Adipose tissue (tissue), 3 donors: ENCODE data around the gene PRKAG2. TPM values are rescaled to one million over a fixed set of nuclear protein-coding genes. Genes with fewer than 3 reads are reported as not detected.
A peak's percentile ranks its signal among the peaks of the same experiment; 100 is the strongest.
"Not testable (repeated sequence)": the region's sequence is repeated elsewhere in the genome, so short reads cannot be mapped to it uniquely, and the experiment has no call there.

Source experiments
- H3K27ac ChIP-seq: one replicate; pipeline ENCODE4 v1.5.1; 2013; ENCODE audit warnings: low read depth, low read length
- WGBS, 3 donors: extraction: QIAGEN DNeasy Blood & Tissue Kit; methylation state at CpG; one replicate each; pipeline ENCODE4 v1.1.7; 2013; 5-methylcytosine and 5-hydroxymethylcytosine counted together
- polyA plus RNA-seq, 3 donors: library from polyadenylated mRNA; stranded (reverse); fragments of 200-250 nt; gene quantifications; one replicate each; pipeline ENCODE4 v1.2.3, GENCODE V29; 2013
- donor health status: healthy with polysubstance abuse.
- donor health status: Bipolar disorder and iron deficiency.
- donor health status: healthy.

Gene PRKAG2
- polyA plus RNA-seq, 3 donors = 8.1 to 23.1 (median 22.2) TPM

- H3K27ac ChIP-seq = no peak overlapping the region
- 29 to 55% (median 53%) methylated on average over 10 of the region's 10 CpGs for WGBS, 3 donors
Measured at GRCh38 chr7:151552352-151553028, 324.4 kb downstream of the PRKAG2 start.

GRCh38 chr7:151551820-151552219 lies 325.1 kb downstream of the PRKAG2 start:
- H3K27ac ChIP-seq = no peak overlapping the region
- 80 to 85% (median 85%) methylated on average over 7 of the region's 7 CpGs for WGBS, 3 donors

DNA sequence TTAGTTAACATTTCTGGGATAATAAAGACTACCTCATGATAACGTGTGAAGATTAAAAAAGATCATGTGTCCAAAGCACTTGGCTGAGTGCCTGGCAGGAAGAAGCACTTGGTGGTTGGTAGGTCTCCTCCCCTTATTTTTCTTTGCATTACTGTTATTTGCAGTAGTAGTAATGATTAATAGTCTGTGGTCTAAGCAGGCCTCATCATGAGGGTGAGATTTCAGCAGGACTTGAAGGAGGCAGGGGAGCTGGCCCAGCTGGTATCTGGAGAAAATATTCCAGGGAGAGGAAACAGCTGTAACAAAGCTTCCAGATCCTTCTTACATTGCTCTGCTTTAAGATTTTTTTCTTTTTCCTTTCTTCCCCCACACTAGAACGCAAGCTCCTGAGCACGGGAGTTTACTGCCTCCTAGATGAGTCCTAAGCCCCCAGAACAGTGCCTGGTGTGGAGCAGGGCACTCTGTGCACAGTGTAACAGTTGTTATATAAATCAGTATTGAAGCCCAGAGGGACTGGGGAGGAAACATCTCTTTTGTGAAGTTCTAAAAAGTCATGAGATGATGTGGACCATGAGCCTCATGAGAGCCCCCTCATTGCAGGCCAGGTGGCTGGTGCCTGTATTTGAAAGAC lies 326.1 kb downstream of the PRKAG2 start:
- no peak overlapping the region for H3K27ac ChIP-seq
- 8 to 33% (median 16%) methylated on average over 3 of the region's 3 CpGs for WGBS, 3 donors

GRCh38 chr7:151549644-151550043 lies 327.3 kb downstream of the PRKAG2 start:
- WGBS, 3 donors = 94 to 97% (median 96%) methylated on average over 6 of the region's 6 CpGs
- no peak overlapping the region for H3K27ac ChIP-seq

DNA sequence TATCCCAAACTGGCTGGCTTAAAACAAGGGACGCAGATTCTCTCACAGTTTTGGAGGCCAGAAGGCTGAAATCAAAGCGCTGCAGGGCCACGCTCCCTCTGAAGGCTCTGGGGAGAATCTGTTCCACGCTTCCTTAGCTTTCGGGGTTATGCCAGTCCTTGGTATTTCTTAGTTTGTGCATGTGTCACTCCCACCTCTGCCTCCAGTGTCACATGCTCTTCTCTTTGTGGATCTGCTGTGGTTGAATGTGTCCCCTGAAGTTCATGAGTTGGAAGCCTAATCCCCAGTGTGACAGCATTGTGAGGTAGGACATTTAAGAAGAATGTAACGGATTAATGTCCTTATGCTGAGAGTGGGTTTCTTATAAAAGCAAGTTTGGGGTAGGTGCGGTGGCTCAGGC lies 327.8 kb downstream of the PRKAG2 start:
- 94 to 96% (median 94%) methylated on average over 7 of the region's 7 CpGs for WGBS, 3 donors
- no peak overlapping the region for H3K27ac ChIP-seq

GRCh38 chr7:151544183-151544582 lies 332.7 kb downstream of the PRKAG2 start:
- no peak overlapping the region for H3K27ac ChIP-seq

DNA sequence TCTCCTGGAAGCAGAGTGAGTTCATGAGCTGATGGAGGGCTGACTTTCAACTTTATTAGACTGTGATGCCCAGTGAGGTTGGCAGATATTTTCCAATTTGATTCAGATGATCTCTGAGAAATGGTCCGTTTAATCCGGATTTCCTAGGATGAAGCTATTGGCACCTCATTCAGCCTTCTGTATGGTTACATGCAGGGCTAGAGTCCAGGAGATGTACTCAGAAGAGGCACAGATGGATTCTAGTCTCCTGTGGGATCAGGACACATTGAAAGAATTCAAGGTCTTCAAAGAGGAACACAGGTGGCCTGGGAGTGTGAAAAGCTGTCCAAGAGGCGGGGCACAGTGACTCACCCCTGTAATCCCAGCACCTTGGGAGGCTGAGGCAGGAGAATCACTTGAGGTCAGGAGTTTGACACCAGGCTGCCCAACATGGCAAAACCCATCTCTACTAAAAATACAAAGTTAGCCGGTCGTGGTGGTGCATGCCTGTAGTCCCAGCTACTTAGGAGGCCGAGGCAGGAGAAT lies 334.2 kb downstream of the PRKAG2 start:
- 93 to 96% (median 95%) methylated on average over 6 of the region's 6 CpGs for WGBS, 3 donors
- no peak overlapping the region for H3K27ac ChIP-seq

- H3K27ac ChIP-seq = no peak overlapping the region
- WGBS, 3 donors = 84 to 89% (median 89%) methylated on average over 17 of the region's 17 CpGs
Measured at GRCh38 chr7:151541709-151542499, 335.0 kb downstream of the PRKAG2 start.

GRCh38 chr7:151540146-151540545 lies 336.8 kb downstream of the PRKAG2 start:
- WGBS, 3 donors = 86 to 98% (median 96%) methylated on average over 4 of the region's 4 CpGs
- no peak overlapping the region for H3K27ac ChIP-seq

- no peak overlapping the region for H3K27ac ChIP-seq
- 67 to 84% (median 70%) methylated on average over 9 of the region's 9 CpGs for WGBS, 3 donors
Measured at GRCh38 chr7:151539088-151539671, 337.7 kb downstream of the PRKAG2 start.

DNA sequence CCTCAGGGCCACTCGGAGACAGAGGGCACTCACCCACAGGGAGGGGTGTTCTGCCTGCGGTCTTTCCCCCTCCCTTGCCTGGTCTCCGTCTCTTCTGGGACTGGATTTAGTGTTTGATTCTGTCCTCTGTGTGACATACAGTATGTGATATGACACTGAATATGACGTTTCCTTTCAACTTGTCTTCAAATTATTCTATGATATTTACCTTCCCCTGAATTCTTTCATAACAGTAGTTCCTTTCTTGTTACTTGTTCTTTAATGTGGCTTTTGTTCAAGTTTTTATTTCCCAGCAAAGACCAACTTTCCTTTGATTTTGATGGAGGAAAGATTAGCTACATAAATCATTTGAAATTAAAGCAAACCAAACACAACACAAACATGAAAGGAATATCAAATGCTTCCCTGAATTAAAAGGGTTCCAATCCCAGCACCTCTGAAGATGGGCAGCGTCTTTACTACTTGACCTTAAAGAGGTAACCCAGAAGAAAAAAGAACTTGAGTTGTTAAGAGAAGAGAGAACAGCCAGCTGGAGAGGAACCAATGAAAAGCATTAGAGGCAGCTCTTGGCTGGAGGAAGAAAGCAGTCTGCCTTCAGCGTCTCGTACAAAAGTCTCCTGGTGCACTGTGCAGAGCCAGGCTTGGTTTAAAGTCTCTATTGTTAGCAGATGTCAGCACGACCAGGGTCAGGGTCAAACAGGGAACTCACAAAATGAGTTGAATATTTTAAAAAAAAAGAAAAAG lies 338.9 kb downstream of the PRKAG2 start:
- no peak overlapping the region for H3K27ac ChIP-seq
- 35 to 46% (median 45%) methylated on average over 8 of the region's 8 CpGs for WGBS, 3 donors

GRCh38 chr7:151536178-151536577 lies 340.7 kb downstream of the PRKAG2 start:
- 77 to 88% (median 85%) methylated on average over 2 of the region's 2 CpGs for WGBS, 3 donors
- not testable (repeated sequence) for H3K27ac ChIP-seq

DNA sequence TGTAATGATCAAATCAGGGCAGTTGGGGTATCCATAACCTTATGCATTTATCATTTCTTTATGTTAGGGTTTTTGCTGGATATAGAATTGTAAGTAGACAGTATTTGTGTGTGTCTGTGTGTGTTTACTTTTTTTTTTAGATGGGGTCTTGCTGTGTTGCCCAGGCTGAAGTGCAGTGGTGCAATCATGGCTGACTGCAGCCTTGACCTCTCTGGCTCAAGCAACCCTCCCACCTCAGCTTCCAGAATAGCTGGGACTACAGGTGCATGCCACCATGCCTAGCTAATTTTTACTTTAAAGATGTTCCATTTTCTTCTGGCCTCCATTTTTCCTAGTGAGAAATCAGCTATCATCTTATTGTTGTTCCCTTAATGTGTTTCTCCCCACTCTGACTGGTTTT lies 347.1 kb downstream of the PRKAG2 start:
- H3K27ac ChIP-seq = no peak overlapping the region

DNA sequence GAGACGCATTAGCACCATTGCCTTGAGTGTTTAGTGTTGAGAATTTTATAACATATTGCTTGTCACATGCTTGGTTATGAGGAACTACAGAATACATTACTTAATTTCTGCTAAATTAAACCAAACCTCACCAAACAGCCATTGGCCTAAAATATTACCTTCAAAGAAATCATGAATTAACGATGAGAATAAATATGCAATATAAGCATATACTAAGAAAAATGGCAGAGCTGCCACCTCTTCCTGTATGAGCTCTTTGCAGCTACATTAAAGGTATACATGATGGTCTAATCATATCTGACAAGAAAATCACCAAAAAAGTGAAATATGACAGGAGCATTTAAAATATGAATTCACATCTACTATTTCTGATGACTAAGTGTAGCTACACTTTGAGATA lies 352.1 kb downstream of the PRKAG2 start:
- no peak overlapping the region for H3K27ac ChIP-seq
- WGBS, 3 donors = 73 to 93% (median 93%) methylated on average over 2 of the region's 2 CpGs

DNA sequence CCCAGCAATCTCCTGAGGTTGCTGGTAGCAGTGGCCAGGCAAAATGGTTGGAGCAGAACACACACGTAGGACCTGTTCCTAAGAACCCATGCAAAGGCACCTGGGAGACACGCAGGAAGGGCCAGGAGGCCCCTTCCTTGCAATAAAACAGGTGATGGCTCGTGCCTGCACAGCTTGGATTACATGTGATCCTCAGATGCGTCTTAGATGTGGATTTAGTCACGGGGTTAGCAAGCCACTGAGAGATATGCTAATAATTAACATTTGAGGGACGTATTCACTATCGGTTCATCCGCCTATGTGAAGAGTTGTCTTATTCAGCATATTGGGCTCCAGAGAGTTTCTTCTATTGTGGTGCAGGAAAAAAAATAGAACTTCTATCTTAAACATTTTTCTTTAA lies 352.6 kb downstream of the PRKAG2 start:
- no peak overlapping the region for H3K27ac ChIP-seq
- WGBS, 3 donors = 83 to 94% (median 88%) methylated on average over 8 of the region's 8 CpGs

GRCh38 chr7:151520419-151521261 lies 356.3 kb downstream of the PRKAG2 start:
- WGBS, 3 donors = 10 to 12% (median 10%) methylated on average over 55 of the region's 55 CpGs
- H3K27ac ChIP-seq = no peak overlapping the region

DNA sequence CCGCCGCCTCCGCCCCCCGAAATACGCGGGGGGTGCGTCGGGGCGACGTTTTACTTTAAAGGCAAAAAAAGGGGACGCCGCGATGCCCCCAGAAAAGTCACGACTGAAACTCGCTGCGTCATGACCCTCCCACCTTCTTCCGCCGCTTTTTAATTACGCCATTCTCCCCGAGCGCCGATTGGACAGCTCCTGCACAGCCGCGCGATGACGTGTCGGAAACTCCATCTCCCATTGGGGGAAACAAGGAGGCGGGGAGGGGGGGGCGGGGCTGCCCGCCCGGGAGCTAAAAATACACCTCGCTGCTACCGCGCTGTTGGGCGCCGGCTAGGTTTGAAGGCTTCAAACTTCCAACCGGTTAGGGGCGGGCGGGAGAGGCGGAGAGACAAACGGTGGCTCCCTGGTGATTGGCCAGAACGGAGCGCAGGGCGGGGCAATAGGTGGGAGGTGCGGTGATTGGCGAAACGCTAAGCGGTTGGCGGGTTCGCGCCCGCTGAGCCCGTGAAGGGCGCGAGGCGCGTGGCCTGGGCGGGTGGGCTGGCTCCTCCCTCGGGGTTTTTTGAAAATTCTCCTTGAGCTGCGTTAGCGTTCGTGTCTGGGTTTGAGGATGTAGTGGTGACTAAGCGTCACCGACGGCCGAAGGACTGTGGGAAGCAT lies 357.0 kb downstream of the PRKAG2 start, which contains the start of gene RHEB:
Gene RHEB, minus strand, starts transcription at position 131 of the 654 bp plus-strand sequence. CDS start 384 bp downstream, outside the sequence.
- peak within 1 kb of the TSS; percentile 99 for H3K27ac ChIP-seq
- WGBS, 3 donors = 0 to 1% (median 1%) methylated on average over 56 of the region's 66 CpGs
